A549 (cell line): ENCODE results near the gene TCF12. TPM values are rescaled to one million over a fixed set of nuclear protein-coding genes. Genes with fewer than 3 reads are reported as not detected.

Experiments
- ATAC-seq, 2 experiments: fragments of 200-7000 bp in 1 of 2; fragments of >200 bp in 1 of 2; cut with Nextera tagmentation in 1 of 2; cut with Tn5 transposase in 1 of 2; 3 replicates each; pipeline versions ENCODE4 v1.8.0 to v1.9.1; 2018 to 2020; ENCODE audit warnings: mild to moderate bottlenecking in 1 of 2, moderate library complexity in 1 of 2
- CTCF ChIA-PET: fragments of 300-600 bp; sonication (Branson Sonifier 250); formaldehyde crosslinking; extraction: SDS; loops from one replicate; lab custom pipeline; 2021; ENCODE audit warnings: antibody characterized with exemption, inconsistent platforms; lab: Yijun Ruan, JAX
- POLR2A ChIA-PET: fragments of 350-600 bp; formaldehyde crosslinking; extraction: SDS; loops from one replicate; lab custom pipeline; 2021; ENCODE audit warnings: antibody characterized with exemption, inconsistent platforms; lab: Yijun Ruan, JAX
- DNase-seq, 2 experiments: peaks; one replicate each; pipeline versions ENCODE4 v3.0.0 to v3.0.0-alpha.2; 2011 to 2016; ENCODE audit warnings: low read depth in 1 of 2, low spot score in 1 of 2
- FAIRE-seq: peaks from 2 replicates; lab custom pipeline; 2011; peaks lifted over from hg19 to GRCh38; lab: Jason Lieb, UNC
- H3K27ac ChIP-seq, 2 experiments: fragments of >200 bp; sonication (Bioruptor Twin); formaldehyde crosslinking; 3 replicates each; pipeline ENCODE4 v1.5.1; 2016 to 2017
- H3K4me1 ChIP-seq: fragments of >200 bp; sonication (Bioruptor Twin); formaldehyde crosslinking; 3 replicates; pipeline ENCODE4 v1.6.1; 2016
- H3K4me2 ChIP-seq: fragments of >200 bp; sonication (Bioruptor Twin); formaldehyde crosslinking; 3 replicates; pipeline ENCODE4 v1.6.1; 2016
- H3K4me3 ChIP-seq: fragments of >200 bp; sonication (Bioruptor Twin); formaldehyde crosslinking; 3 replicates; pipeline ENCODE4 v1.5.1; 2016
- H3K9me3 ChIP-seq: fragments of >200 bp; sonication (Bioruptor Twin); formaldehyde crosslinking; 3 replicates; pipeline ENCODE4 v1.6.1; 2016
- CBX8 ChIP-seq: fragments of 200-600 bp; sonication (generic); IDR thresholded peaks from 2 replicates; pipeline ENCODE4 v1.6.1; 2016
- CHD4 ChIP-seq: fragments of 200-600 bp; sonication (generic); IDR thresholded peaks from 2 replicates; pipeline ENCODE4 v1.6.1; 2016; ENCODE audit warnings: antibody characterized with exemption, mild to moderate bottlenecking, borderline replicate concordance
- EHF ChIP-seq: fragments of 250-450 bp; sonication (Bioruptor Pico); IDR thresholded peaks from 2 replicates; pipeline ENCODE4 v1.5.0; 2020; ENCODE audit warnings: mild to moderate bottlenecking
- EHMT2 ChIP-seq: fragments of 200-600 bp; sonication (generic); IDR thresholded peaks from 2 replicates; pipeline ENCODE4 v1.6.1; 2016; ENCODE audit warnings: antibody characterized with exemption, low read depth, mild to moderate bottlenecking, moderate library complexity
- ESRRA ChIP-seq: fragments of 150-350 bp; IDR thresholded peaks from 2 replicates; pipeline ENCODE4 v1.6.1; 2014; ENCODE audit warnings: mild to moderate bottlenecking, low read length, borderline replicate concordance
- FOSB ChIP-seq: fragments of 250-450 bp; sonication (Bioruptor Pico); IDR thresholded peaks from 2 replicates; pipeline ENCODE4 v1.5.0; 2020; ENCODE audit warnings: mild to moderate bottlenecking, moderate library complexity
- FOSL2 ChIP-seq, 2 experiments: fragments of 450-650 bp in 1 of 2; fragments of >200 bp in 1 of 2; sonication (Bioruptor Twin) in 1 of 2; formaldehyde crosslinking; IDR thresholded peaks; 2 replicates each; pipeline versions ENCODE4 v1.5.0 to v1.6.1; 2016 to 2020; ENCODE audit warnings: mild to moderate bottlenecking in 1 of 2, moderate library complexity in 1 of 2
- HEYL ChIP-seq: fragments of 250-450 bp; sonication (Bioruptor Pico); IDR thresholded peaks from 2 replicates; pipeline ENCODE4 v1.8.0; 2021; ENCODE audit warnings: mild to moderate bottlenecking, moderate library complexity
- HOXA7 ChIP-seq: fragments of 250-450 bp; sonication (Bioruptor Pico); IDR thresholded peaks from 2 replicates; pipeline ENCODE4 v1.5.0; 2020; ENCODE audit warnings: mild to moderate bottlenecking, moderate library complexity
- HOXB5 ChIP-seq: fragments of 250-450 bp; sonication (Bioruptor Pico); IDR thresholded peaks from 2 replicates; pipeline ENCODE4 v1.5.0; 2020; ENCODE audit warnings: mild to moderate bottlenecking, moderate library complexity
- JUN ChIP-seq, 2 experiments: fragments of >200 bp; sonication (Bioruptor Twin); formaldehyde crosslinking; IDR thresholded peaks; 2 replicates in 1 of 2; 3 replicates in 1 of 2; pipeline ENCODE4 v1.6.1; 2016 to 2017
- MAZ ChIP-seq: fragments of 150-350 bp; IDR thresholded peaks from 2 replicates; pipeline ENCODE4 v1.6.1; 2014; ENCODE audit warnings: antibody characterized with exemption, low read depth, low read length, borderline replicate concordance
- NFE2L2 ChIP-seq: fragments of 150-350 bp; conservative IDR thresholded peaks from 2 replicates; pipeline ENCODE4 v1.6.1; 2014; ENCODE audit warnings: low read length
- NPAS2 ChIP-seq: fragments of 250-450 bp; sonication (Bioruptor Pico); IDR thresholded peaks from 2 replicates; pipeline ENCODE4 v1.8.0; 2022; ENCODE audit warnings: mild to moderate bottlenecking, moderate library complexity, borderline replicate concordance
- NR3C1 ChIP-seq: fragments of >200 bp; sonication (Bioruptor Twin); formaldehyde crosslinking; IDR thresholded peaks from 3 replicates; pipeline ENCODE4 v1.6.1; 2017
- POLR2A ChIP-seq: IDR thresholded peaks from 2 replicates; pipeline ENCODE4 v1.6.1; 2012; ENCODE audit warnings: mild to moderate bottlenecking, low read length
- POLR2AphosphoS2 ChIP-seq: conservative IDR thresholded peaks from 2 replicates; pipeline ENCODE4 v1.6.1; 2012; ENCODE audit warnings: low read length, improper control_type of control experiment, inconsistent platforms
- RARB ChIP-seq: fragments of 250-450 bp; sonication (Bioruptor Pico); IDR thresholded peaks from 2 replicates; pipeline ENCODE4 v1.8.0; 2021; ENCODE audit warnings: mild to moderate bottlenecking, moderate library complexity
- RCOR1 ChIP-seq: fragments of 150-350 bp; IDR thresholded peaks from 2 replicates; pipeline ENCODE4 v1.6.1; 2014; ENCODE audit warnings: antibody characterized with exemption, low read length, low read depth
- RFX5 ChIP-seq: fragments of 450-650 bp; IDR thresholded peaks from 2 replicates; pipeline ENCODE4 v1.7.1; 2014; ENCODE audit warnings: antibody characterized with exemption, mild to moderate bottlenecking, moderate library complexity
- SMC3 ChIP-seq: fragments of >200 bp; sonication (Bioruptor Twin); formaldehyde crosslinking; IDR thresholded peaks from 3 replicates; pipeline ENCODE4 v1.6.1; 2018; ENCODE audit warnings: inconsistent platforms
- TP53 ChIP-seq: fragments of 250-450 bp; sonication (Bioruptor Pico); IDR thresholded peaks from 2 replicates; pipeline ENCODE4 v1.5.0; 2021; ENCODE audit warnings: mild to moderate bottlenecking, moderate library complexity
- ZFP36 ChIP-seq: fragments of 450-650 bp; IDR thresholded peaks from 2 replicates; pipeline ENCODE4 v1.6.1; 2014; ENCODE audit warnings: borderline replicate concordance; ENCODE audit not compliant: partially characterized antibody
- ZNF302 ChIP-seq: fragments of 250-450 bp; sonication (Bioruptor Pico); IDR thresholded peaks from 2 replicates; pipeline ENCODE4 v1.9.0; 2021; ENCODE audit warnings: inconsistent platforms, mild to moderate bottlenecking, moderate library complexity
- WGBS: methylation state at CpG from one replicate; pipeline ENCODE4 v1.1.6; 2017; ENCODE audit errors: missing lambda C conversion rate; 5-methylcytosine and 5-hydroxymethylcytosine counted together
- polyA plus RNA-seq, 4 experiments: library from polyadenylated mRNA; depleted of rRNA in 3 of 4; stranded (reverse); fragments of >200 nt; fragmentation: RNase III in 1 of 4; extraction: RNeasy Plus Mini Kit Qiagen cat#74134 plus additional on column Dnase treatment in 1 of 4; gene quantifications; 2 replicates in 3 of 4; 3 replicates in 1 of 4; pipeline ENCODE4 v1.2.3, GENCODE V29; 2011 to 2017
- TF ChIP-seq, protein P1 (sequence below): fragments of 250-450 bp; sonication (Bioruptor Pico); IDR thresholded peaks from 2 replicates; pipeline ENCODE4 v1.5.0; 2020; ENCODE audit warnings: low read depth, mild to moderate bottlenecking, moderate library complexity
- TF ChIP-seq, protein P2 (sequence below): fragments of >200 bp; sonication (Bioruptor Twin); formaldehyde crosslinking; IDR thresholded peaks from 3 replicates; pipeline ENCODE4 v1.5.1; 2016
- TF ChIP-seq, protein P3 (sequence below): IDR thresholded peaks from 2 replicates; pipeline ENCODE4 v1.6.1; 2012
- TF ChIP-seq, protein P4 (sequence below): fragments of >200 bp; sonication (Bioruptor Twin); formaldehyde crosslinking; IDR thresholded peaks from 3 replicates; pipeline ENCODE4 v1.6.1; 2016

TCF12 gene
- polyA plus RNA-seq, 2 of the 4 experiments (the other 2 are of a cell fraction), result 36.3 to 121 TPM

DNA sequence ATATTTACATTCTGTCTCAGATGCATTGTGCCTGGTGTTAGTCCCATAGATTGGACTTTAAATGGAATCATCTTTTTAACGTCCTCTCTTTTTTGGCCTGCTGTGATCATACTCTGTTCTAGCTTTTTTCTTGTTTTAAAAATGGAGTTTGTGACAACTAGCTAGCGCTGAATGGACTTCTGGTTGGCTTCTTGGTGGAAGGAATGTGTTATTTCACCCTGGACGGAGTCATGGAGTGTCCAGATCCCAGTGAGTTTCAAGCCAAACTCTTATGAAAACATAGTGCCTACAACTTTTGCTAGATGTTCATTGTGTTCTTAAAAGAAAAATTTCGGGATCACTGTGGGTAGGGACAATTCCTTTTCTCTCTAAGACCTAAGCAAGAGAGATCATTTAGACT lies 192.6 kb downstream of the TCF12 start:
- H3K4me3 ChIP-seq, result no peak overlapping the region
- no peaks in the 10 kb centered on the region for H3K4me1 ChIP-seq
- DNase-seq, result no peak
- no peak overlapping the region for H3K27ac ChIP-seq
- ATAC-seq, result peak; percentile 47 to 77; a peak in 3 of 6 replicates
- peak; percentile 51 for FAIRE-seq
- WGBS, result 93% methylated on average over 4 of the region's 4 CpGs
- ChIA-PET POLR2A (no interaction called here), CTCF (interaction anchor here (1.3 to 1.4 kb wide), 2 partner anchors 27 to 33 kb away, joined by 3 to 4 read pairs; no protein-coding TSS in a partner anchor)
- no peaks in the 10 kb centered on the region for H3K9me3 ChIP-seq
- TF ChIP-seq EHF (no peak), POLR2AphosphoS2 (no peak), ESRRA (no peak), HOXB5 (no peak), RARB (CRISPR knock-in tag) (no peak), NPAS2 (no peak), FOSL2 (IDR thresholded peaks at IDR 0.05) (no peak), FOSL2 (CRISPR knock-in tag; IDR thresholded peaks at IDR 0.05) (no peak), NFE2L2 (no peak), SMC3 (no peak), FOSB (CRISPR knock-in tag) (no peak), CBX8 (no peak)
- TF ChIP-seq, protein P1, sequence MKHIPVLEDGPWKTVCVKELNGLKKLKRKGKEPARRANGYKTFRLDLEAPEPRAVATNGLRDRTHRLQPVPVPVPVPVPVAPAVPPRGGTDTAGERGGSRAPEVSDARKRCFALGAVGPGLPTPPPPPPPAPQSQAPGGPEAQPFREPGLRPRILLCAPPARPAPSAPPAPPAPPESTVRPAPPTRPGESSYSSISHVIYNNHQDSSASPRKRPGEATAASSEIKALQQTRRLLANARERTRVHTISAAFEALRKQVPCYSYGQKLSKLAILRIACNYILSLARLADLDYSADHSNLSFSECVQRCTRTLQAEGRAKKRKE (CRISPR knock-in tag), result no peak
- TF ChIP-seq, all 56 proteins: peak for 0
- H3K4me2 ChIP-seq, result no peak overlapping the region

DNA sequence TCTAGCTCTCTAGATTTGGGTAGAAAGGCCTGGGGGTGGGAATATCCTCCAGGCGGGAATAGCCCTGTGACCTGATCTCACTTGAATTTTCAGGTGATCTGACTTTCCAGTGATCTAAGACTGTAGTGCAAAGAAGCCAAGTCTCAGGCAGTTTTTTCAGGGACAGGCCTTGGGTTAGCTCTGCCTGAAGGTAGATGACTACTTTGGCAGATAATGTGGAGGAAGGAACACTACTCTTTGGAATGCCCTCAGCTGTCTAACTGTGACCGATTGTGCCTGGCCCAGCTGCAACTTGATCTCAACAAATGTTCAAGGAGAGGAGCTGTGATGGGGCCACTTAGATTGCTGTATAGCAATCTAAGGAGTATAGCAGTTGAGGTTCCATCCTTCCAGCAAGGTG lies 193.7 kb downstream of the TCF12 start:
- H3K4me3 ChIP-seq, result no peak overlapping the region
- no peak overlapping the region for H3K4me2 ChIP-seq
- no peak for DNase-seq
- ATAC-seq, result peak in 1 of 2 experiments; percentile 46; a peak in 3 of 6 replicates
- WGBS, result 89% methylated on average over 2 of the region's 2 CpGs
- ChIA-PET CTCF (interaction anchor here (1.5 to 1.7 kb wide), 2 partner anchors 194 kb away, joined by 4 to 5 read pairs; partner anchors contain the start of gene TCF12), POLR2A (no interaction called here)
- H3K27ac ChIP-seq, result no peak overlapping the region
- TF ChIP-seq HOXA7 (CRISPR knock-in tag) (no peak), RFX5 (no peak), JUN (IDR thresholded peaks at IDR 0.05) (no peak), ESRRA (no peak), NR3C1 (no peak), MAZ (no peak), CBX8 (no peak), EHMT2 (no peak), FOSL2 (IDR thresholded peaks at IDR 0.05) (no peak), FOSL2 (CRISPR knock-in tag; IDR thresholded peaks at IDR 0.05) (no peak), POLR2A (no peak), RCOR1 (no peak), TP53 (CRISPR knock-in tag) (no peak)
- TF ChIP-seq, protein P2, sequence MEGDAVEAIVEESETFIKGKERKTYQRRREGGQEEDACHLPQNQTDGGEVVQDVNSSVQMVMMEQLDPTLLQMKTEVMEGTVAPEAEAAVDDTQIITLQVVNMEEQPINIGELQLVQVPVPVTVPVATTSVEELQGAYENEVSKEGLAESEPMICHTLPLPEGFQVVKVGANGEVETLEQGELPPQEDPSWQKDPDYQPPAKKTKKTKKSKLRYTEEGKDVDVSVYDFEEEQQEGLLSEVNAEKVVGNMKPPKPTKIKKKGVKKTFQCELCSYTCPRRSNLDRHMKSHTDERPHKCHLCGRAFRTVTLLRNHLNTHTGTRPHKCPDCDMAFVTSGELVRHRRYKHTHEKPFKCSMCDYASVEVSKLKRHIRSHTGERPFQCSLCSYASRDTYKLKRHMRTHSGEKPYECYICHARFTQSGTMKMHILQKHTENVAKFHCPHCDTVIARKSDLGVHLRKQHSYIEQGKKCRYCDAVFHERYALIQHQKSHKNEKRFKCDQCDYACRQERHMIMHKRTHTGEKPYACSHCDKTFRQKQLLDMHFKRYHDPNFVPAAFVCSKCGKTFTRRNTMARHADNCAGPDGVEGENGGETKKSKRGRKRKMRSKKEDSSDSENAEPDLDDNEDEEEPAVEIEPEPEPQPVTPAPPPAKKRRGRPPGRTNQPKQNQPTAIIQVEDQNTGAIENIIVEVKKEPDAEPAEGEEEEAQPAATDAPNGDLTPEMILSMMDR, result no peak
- TF ChIP-seq, protein P3, sequence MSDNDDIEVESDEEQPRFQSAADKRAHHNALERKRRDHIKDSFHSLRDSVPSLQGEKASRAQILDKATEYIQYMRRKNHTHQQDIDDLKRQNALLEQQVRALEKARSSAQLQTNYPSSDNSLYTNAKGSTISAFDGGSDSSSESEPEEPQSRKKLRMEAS, result no peak
- peaks cover 1% of the 10 kb centered on the region; the same call in 2 of the 3 replicates for H3K4me1 ChIP-seq
- no peak for FAIRE-seq
- no peaks in the 10 kb centered on the region for H3K9me3 ChIP-seq

DNA sequence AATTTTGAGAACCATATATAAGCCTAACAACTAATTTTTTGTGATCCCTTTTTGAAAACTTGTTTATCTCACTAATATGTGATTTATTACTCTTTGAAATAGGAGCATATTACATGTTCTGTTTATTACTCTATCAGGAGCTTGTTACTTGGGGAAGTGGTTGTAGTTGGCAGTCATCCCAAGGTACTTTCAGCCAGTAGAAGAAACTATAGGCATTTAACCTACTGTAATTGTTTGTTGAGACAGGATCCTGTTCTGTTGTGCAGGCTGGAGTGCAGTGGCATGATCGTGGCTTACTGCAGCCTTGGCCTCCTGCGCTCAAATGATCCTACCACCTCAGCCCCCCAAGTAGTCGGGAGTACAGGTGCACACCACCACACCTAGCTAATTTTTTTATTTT lies 195.6 kb downstream of the TCF12 start:
- no peak overlapping the region for H3K27ac ChIP-seq
- H3K9me3 ChIP-seq, result no peaks in the 10 kb centered on the region
- no peak overlapping the region for H3K4me2 ChIP-seq
- no peak overlapping the region for H3K4me3 ChIP-seq
- no peak for FAIRE-seq
- TF ChIP-seq JUN (IDR thresholded peaks at IDR 0.05) (no peak), HEYL (no peak), ZNF302 (CRISPR knock-in tag) (no peak), CHD4 (no peak), ZFP36 (no peak), RFX5 (no peak)
- TF ChIP-seq, protein P4, sequence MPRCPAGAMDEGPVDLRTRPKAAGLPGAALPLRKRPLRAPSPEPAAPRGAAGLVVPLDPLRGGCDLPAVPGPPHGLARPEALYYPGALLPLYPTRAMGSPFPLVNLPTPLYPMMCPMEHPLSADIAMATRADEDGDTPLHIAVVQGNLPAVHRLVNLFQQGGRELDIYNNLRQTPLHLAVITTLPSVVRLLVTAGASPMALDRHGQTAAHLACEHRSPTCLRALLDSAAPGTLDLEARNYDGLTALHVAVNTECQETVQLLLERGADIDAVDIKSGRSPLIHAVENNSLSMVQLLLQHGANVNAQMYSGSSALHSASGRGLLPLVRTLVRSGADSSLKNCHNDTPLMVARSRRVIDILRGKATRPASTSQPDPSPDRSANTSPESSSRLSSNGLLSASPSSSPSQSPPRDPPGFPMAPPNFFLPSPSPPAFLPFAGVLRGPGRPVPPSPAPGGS, result no peak
- TF ChIP-seq, all 56 proteins: peak for 0
- CTCF ChIA-PET, result interaction anchor here (0.7 to 1.6 kb wide), 5 partner anchors 10 to 623 kb away, joined by 3 to 5 read pairs (median 3); no protein-coding TSS in a partner anchor
- POLR2A ChIA-PET, result no interaction called here
- no peak for DNase-seq
- WGBS, result 91% methylated on average over 3 of the region's 3 CpGs
- ATAC-seq, result no peak
- H3K4me1 ChIP-seq, result peaks cover 20% of the 10 kb centered on the region
